ENCODE results near the gene FZD2.

Gene FZD2

GRCh38 chr17:44608727-44609435 lies 51.6 kb downstream of the FZD2 start:
- DNase-seq: no peak

DNA sequence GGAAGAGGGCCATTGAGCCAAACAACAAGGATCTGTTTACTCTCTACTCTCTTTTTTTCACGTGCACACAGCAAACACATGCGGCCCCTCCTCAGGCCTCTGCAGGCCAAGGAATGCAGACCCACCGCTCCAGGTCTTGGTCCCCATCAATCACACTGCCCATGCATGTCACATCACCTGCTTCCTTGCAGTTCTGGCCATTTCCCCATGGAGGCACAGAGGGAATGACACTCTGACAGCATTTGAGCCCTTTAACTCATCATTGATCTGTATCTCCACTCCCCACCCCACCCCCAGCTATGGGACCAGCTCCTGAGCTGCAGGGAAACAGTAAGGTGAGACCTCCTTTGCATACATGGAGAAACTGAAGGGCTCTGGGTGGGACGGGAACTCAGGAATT lies 53.0 kb downstream of the FZD2 start:
- no peak for DNase-seq
